Measurements from ENCODE around the gene GP5. TPM values are rescaled to one million over a fixed set of nuclear protein-coding genes. Genes with fewer than 3 reads are reported as not detected.

The GP5 gene
- total RNA-seq, result under 1 TPM; 0.09 to 0.13 TPM
- polyA plus RNA-seq (2013, experiment 1 of 2), result 0.07 TPM
- polyA plus RNA-seq (2013, experiment 2 of 2), result 0.08 TPM
- long read RNA-seq, experiment 1, result 0 reads
- long read RNA-seq, experiment 2, result 0 reads
- long read RNA-seq, experiment 3, result 0 reads
- long read RNA-seq, experiment 4, result 0 reads

DNA sequence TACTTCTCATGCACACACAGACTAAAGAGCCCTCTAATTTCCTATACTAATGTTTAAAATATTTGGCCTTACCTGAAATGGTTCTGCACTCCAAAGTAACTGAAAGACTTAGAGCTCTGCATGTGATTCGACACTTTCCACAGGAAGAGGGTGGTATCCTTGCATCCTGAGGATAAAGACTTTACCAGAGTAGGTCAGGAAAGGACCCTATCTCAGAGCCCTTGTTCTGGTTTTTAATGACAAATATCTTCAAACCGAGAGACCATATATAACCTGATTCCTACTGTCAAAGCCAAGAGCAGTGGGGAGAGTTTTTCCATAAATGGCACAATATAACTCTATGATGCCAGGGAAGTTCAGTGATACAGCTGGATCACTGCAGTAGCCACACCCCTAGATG is at the start of gene GP5:
GP5 (minus strand) TSS at position 101 of the 400 bp plus-strand sequence. CDS start 984 bp downstream, outside the sequence.
- H3K4me1 Mint-ChIP-seq, result peaks cover 7% of the 10 kb centered on the region
- H3K27me3 Mint-ChIP-seq (ENCODE audit: insufficient read depth), result peaks cover 37% of the 10 kb centered on the region
- peaks cover 14% of the 10 kb centered on the region for H3K36me3 ChIP-seq (ENCODE audit: control insufficient read depth, insufficient read depth, low read length)
- no peak within 1 kb of the TSS for H3K4me3 Mint-ChIP-seq
- H3K9ac ChIP-seq (ENCODE audit: extremely low read depth, low read length, poor library complexity, severe bottlenecking), result no peak within 1 kb of the TSS
- TF ChIP-seq CTCF (conservative IDR thresholded peaks at IDR 0.05), result no peak
- peak within 1 kb of the TSS; percentile 35 for H3K4me3 ChIP-seq (ENCODE audit: low read length)
- DNase-seq, result no peak
- H3K9me3 Mint-ChIP-seq, result no peaks in the 10 kb centered on the region
- H3K36me3 Mint-ChIP-seq (ENCODE audit: low read depth), result peaks cover under 1% of the 10 kb centered on the region
- 87 to 92% methylated on average over 1 to 2 of the region's 2 CpGs for whole genome bisulfite sequencing, 2 experiments (ENCODE audit: insufficient coverage in 1 of 2, insufficient read length in 1 of 2)
- peaks cover 54% of the 10 kb centered on the region for H3K27me3 ChIP-seq (ENCODE audit: control insufficient read depth, insufficient read depth, low read length, poor library complexity, severe bottlenecking)
- H3K9me3 ChIP-seq (ENCODE audit: control insufficient read depth, low read length), result no peaks in the 10 kb centered on the region
- H3K27ac ChIP-seq (ENCODE audit: low read depth, low read length), result no peak within 1 kb of the TSS
- H3K27ac Mint-ChIP-seq, result no peak within 1 kb of the TSS
- peaks cover 10% of the 10 kb centered on the region for H3K4me1 ChIP-seq (ENCODE audit: control insufficient read depth, insufficient read depth, low read length)

- Mint-ChIP-seq H3K27ac (no peak overlapping the region), H3K4me1 (peaks cover 19% of the 10 kb centered on the region), H3K27me3 (ENCODE audit: insufficient read depth) (no peaks in the 10 kb centered on the region), H3K36me3 (ENCODE audit: low read depth) (peaks cover 61% of the 10 kb centered on the region), H3K9me3 (no peaks in the 10 kb centered on the region), H3K4me3 (no peak overlapping the region)
- no peaks in the 10 kb centered on the region for H3K9me3 ChIP-seq (ENCODE audit: control insufficient read depth, low read length)
- no peak for TF ChIP-seq CTCF (conservative IDR thresholded peaks at IDR 0.05)
- WGBS, 2 experiments (ENCODE audit: insufficient coverage in 1 of 2, insufficient read length in 1 of 2), result 100% methylated on average over 1 of the region's 1 CpG; no CpG with 5 or more reads in 1 of the 2 experiments
- H3K36me3 ChIP-seq (ENCODE audit: control insufficient read depth, insufficient read depth, low read length), result peaks cover 77% of the 10 kb centered on the region
- H3K9ac ChIP-seq (ENCODE audit: extremely low read depth, low read length, poor library complexity, severe bottlenecking), result no peak overlapping the region
- H3K27ac ChIP-seq (ENCODE audit: low read depth, low read length), result no peak overlapping the region
- DNase-seq, result no peak
- H3K27me3 ChIP-seq (ENCODE audit: control insufficient read depth, insufficient read depth, low read length, poor library complexity, severe bottlenecking), result no peaks in the 10 kb centered on the region
- no peak overlapping the region for H3K4me3 ChIP-seq (ENCODE audit: low read length)
- H3K4me1 ChIP-seq (ENCODE audit: control insufficient read depth, insufficient read depth, low read length), result peaks cover 3% of the 10 kb centered on the region
These were observed 48.6 kb upstream of the GP5 start for GRCh38 chr3:194447657-194448056.

DNA sequence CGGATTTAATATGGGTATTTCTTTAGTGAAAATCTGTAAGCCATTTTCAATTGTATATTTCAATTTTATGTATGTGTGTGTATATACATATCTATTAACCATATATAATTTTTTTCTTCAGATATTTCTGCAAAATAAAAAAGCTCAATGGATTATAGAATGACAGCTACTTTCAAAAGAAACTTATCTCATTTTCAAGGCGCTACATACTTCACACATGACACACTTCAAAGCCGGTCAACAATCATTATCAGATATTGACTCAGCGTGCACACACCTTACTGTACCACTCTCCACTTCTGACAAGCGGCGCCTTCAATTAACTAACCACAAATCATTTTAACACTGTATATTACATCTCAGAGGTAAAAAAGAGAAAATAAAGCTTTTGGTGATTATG is 48.1 kb upstream of the GP5 start:
- peaks cover 79% of the 10 kb centered on the region for H3K36me3 ChIP-seq (ENCODE audit: control insufficient read depth, insufficient read depth, low read length)
- no peak overlapping the region for H3K27ac Mint-ChIP-seq
- DNase-seq, result no peak
- no peaks in the 10 kb centered on the region for H3K9me3 ChIP-seq (ENCODE audit: control insufficient read depth, low read length)
- H3K9ac ChIP-seq (ENCODE audit: extremely low read depth, low read length, poor library complexity, severe bottlenecking), result no peak overlapping the region
- H3K4me1 ChIP-seq (ENCODE audit: control insufficient read depth, insufficient read depth, low read length), result peaks cover 3% of the 10 kb centered on the region
- H3K4me3 ChIP-seq (ENCODE audit: low read length), result no peak overlapping the region
- no peak for TF ChIP-seq CTCF (conservative IDR thresholded peaks at IDR 0.05)
- no peak overlapping the region for H3K27ac ChIP-seq (ENCODE audit: low read depth, low read length)
- H3K27me3 ChIP-seq (ENCODE audit: control insufficient read depth, insufficient read depth, low read length, poor library complexity, severe bottlenecking), result no peaks in the 10 kb centered on the region
- H3K27me3 Mint-ChIP-seq (ENCODE audit: insufficient read depth), result no peaks in the 10 kb centered on the region
- H3K9me3 Mint-ChIP-seq, result no peaks in the 10 kb centered on the region
- H3K4me1 Mint-ChIP-seq, result peaks cover 19% of the 10 kb centered on the region
- H3K4me3 Mint-ChIP-seq, result no peak overlapping the region
- 95 to 100% methylated on average over 2 to 5 of the region's 6 CpGs for WGBS, 2 experiments (ENCODE audit: insufficient coverage in 1 of 2, insufficient read length in 1 of 2)
- peaks cover 63% of the 10 kb centered on the region for H3K36me3 Mint-ChIP-seq (ENCODE audit: low read depth)
